Stimulated activated CD4-positive, alpha-beta T cell treated with anti-CD3 and anti-CD28 coated beads, Interleukin-1b, Interleukin-23, amount 100 ng/mL, for 24 hours (primary cell): ENCODE results near the gene CBLB.
A peak's percentile ranks its signal among the peaks of the same experiment; 100 is the strongest.

Experiments
- DNase-seq, 4 experiments: peaks; one replicate each; pipeline ENCODE4 v3.0.0-alpha.2; 2020; ENCODE audit warnings: low read depth in 4 of 4, low spot score in 1 of 4

The CBLB gene

DNA sequence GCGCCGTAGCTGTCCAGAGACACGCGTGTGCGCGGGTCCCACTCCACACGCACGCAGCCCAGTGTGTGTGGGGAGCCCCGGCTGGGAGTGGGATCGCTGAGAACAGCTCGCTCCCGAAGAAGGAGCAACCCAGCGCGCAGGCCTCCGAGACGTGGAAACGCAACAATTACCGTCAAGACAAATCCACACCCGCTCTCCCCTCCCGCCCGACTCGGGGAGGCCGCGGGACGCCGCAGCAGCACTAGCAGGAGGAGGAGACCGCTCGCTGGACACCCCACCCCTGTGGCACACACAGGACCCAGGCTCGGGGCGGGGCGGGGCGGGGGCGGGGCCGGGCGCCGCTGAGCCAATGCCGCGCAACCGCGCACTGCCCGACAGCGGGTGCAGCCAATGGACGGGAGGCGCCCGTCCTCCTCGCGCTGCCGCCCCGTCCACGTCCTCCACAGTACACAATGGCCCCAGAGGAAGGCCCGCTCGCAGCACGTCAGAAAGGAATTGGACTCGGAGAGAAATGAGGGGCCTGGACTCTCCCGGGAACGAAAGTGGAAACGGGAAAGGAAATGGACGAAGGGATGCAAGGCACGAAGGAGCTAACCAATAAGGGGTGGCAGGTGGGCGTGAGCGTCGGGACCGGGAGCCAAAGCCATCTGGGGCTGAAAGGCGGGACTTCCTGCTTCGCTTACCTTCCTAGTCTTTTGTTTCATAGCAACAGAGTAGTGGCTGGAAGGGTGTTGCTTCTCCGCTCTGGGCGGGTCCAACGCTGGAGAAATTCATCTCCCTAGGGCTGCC lies at the start of gene CBLB:
CBLB (minus strand) TSS at position 271 of the 789 bp plus-strand sequence. CDS start 1,435 bp downstream, outside the sequence.
- peak; percentile 52 to 79 (median 66) for DNase-seq

- DNase-seq, result no peak
Measured at GRCh38 chr3:105916767-105917166, 48.0 kb upstream of the CBLB start.

- DNase-seq, result no peak
Measured at GRCh38 chr3:105915524-105915923, 46.7 kb upstream of the CBLB start.

GRCh38 chr3:105913616-105914015 lies 44.8 kb upstream of the CBLB start:
- DNase-seq, result no peak

DNA sequence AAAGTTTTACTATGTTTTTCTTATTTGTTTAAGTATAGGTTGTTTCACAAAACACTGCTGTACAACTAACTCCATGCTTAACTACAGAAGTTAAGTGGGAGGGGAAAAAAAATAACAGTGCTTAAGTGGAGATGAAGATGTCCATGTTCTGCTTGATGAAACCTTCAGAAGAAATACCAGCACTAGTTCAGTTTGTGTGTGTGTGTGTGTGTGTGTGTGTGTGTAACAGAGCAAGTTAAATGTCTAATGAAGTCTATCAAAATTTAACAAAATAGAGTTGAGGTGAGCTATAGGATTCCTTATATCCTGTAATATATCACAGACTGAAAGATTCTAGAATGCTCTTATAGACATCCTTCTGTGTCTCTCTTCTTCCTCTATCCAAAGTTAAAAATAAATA lies 44.1 kb upstream of the CBLB start:
- no peak for DNase-seq

- DNase-seq, result no peak
Measured at GRCh38 chr3:105911496-105911895, 42.7 kb upstream of the CBLB start.

DNA sequence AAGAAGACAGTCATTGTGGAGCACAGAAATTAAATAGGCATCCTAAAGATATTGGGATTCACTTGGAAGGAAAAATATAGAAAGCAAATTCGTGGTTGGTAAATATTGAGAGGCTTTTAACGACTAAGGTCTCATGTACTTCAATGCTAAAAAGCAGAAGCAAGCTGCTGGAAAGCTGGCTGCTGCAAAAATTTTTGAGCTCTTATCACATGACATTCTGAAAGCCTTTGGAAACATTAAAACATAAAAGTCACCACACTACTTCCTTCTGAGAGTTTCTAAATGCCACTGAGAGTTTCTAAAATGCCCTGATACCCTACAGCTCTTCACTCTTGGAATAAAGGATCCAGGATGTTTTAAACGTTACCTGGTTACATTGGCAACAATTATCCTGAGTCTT lies 39.0 kb upstream of the CBLB start:
- no peak for DNase-seq

- no peak for DNase-seq
Measured at GRCh38 chr3:105906836-105907235, 38.0 kb upstream of the CBLB start.

- DNase-seq, result no peak
Measured at GRCh38 chr3:105906345-105906744, 37.5 kb upstream of the CBLB start.

DNA sequence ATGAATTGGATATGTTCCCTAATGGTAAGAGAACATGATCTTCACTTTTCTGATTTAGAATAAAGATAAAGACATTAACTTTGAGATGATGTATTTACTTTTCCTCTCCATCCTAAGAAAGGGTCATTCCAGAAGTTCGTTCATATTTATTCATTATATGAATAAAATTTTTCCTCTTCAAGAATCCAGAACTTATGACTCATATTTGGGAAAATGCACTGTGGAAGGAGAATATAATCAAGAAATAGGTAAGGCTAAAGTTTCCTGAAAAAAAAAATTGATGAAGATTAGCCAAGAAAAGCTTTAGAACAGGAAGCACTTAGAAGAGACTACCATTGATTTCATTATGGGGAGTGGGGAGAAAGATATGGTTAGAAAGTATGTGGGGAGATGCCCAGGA lies 36.5 kb upstream of the CBLB start:
- no peak for DNase-seq

DNA sequence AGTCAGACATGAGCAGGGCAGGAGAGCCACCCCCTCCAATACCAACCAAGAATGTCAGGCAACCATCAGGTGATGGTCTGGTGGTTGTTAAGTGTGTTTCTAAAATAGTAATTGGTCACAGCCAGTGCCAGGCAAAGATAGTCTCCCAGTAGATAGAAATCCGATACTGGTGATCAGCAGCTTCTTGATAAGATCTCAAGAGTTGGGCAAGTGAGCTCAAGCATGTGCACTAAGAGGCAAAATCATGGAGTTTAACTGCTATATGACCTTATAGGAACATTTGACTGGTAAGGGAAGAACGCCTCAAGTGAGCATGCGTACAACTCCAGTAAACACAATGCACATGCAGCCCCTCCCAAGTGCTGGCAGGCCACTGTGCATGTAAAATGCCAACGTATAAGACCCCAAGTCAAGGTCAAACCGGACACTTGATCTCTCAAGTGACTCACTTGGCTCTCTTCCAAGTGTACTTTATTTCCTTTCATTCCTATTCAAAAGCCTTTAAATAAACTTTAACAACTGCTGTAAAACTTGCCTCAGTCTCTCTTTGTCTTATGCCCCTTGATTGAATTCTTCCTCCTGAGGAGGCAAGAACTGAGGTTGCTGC lies 36.0 kb upstream of the CBLB start:
- DNase-seq, result no peak

- no peak for DNase-seq
Measured at GRCh38 chr3:105904251-105904650, 35.4 kb upstream of the CBLB start.

- DNase-seq, result no peak
Measured at GRCh38 chr3:105899516-105899915, 30.7 kb upstream of the CBLB start.

DNA sequence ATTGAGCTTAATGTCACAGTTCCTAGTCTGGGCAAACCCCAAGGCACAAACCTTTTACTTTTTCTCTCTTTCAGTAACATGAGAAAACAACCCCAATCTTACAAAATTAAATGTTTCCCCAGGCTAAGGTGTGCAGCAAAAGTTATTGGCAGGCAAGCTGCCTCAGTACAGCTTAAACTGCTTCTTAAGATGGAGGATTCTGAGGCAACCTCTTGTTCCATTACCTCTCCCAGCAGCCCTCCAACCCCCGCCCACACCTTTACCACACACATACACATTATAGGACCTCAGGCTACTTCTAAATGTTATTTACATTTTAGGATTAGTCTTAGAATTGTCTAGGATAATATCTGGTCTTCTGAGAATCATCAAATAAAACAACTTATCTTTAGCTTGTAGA lies 22.3 kb upstream of the CBLB start:
- DNase-seq, result no peak

DNA sequence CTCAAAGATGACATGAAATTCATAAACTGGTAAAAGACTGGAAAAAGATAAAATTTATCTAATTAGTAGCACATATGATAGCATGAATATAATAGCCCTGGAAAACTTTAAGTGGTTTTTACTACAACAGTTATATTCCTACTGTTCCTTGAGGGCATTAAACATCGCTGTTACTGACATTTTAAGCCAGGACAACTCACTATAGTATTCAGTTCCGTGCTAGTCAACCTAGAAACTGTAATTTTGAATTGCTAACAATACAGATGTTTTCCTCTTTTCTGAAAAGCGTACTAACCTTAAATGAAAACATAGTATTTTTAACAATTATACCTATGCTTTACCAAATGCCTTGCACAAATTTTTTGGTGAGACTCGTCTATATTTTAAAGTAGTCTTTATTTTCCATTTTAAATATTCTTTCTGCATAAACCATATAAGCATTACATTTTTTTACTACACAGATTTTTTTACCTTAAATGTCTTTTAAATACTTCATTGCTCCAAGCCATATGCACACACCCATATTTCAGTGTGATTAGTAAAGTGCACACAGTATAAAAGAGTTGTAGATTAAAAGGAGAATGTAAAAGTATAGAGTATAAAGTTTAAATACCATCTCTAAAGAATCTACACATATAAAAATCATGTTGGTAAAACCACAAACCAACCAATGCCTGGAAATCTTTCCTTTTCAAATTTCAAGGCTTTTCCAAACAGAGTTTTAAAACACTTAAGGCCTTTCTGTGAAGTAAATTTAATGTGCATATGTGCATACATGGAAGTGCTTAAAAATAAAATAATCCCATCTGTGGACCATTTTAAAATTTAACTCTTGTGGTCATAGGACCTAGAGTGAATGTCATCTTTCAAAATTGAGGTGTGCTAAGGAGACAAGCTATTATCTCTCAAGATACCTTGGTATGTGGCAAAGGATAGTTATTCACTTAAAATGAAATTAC lies 20.1 kb upstream of the CBLB start:
- no peak for DNase-seq

DNA sequence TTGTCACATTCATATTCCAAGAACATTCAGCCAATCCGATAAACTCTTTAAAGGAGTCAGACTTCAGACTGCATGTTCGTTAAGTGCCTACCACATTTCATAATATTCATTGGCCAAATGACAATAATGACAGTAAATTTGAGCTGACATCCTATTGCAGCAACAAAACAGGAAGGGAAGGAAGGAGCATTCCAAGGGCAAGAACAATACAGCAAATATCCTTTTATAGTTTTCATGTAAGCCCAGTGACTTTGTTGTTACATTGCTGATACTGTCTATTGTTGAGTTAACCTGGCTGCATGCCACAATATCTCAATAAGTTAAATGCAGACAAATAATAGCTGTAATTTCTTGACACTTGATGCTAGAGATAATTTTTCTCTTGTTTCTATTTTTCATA lies 16.4 kb upstream of the CBLB start:
- DNase-seq, result no peak

GRCh38 chr3:105883798-105884377 lies 15.1 kb upstream of the CBLB start:
- no peak for DNase-seq

- no peak for DNase-seq
Measured at GRCh38 chr3:105880681-105881290, 12.0 kb upstream of the CBLB start.

DNA sequence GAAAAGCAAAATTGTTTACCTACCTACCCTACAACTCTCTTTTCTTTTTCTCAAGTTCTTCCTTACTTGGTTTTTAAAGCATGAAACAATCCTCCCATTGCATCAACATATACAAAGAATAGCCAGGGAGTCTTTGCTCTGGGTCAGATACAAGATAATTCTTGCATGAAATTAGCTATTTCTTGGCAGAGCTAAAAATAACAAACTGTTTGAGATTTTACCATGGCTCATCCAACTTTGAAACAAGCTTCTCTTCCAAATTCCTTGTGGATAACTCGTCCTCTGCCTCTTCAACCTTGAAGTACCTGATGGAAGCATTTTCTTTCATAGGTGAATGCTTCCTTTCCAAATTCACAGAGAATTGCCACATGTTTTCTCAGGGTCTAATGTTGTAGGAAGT lies 9.2 kb upstream of the CBLB start:
- no peak for DNase-seq

GRCh38 chr3:105877336-105877910 lies 8.6 kb upstream of the CBLB start:
- DNase-seq, result no peak
